Mucosa of descending colon (tissue), 3 donors: ENCODE results near the gene ATP1A3. TPM values are rescaled to one million over a fixed set of nuclear protein-coding genes. Genes with fewer than 3 reads are reported as not detected.
A peak's percentile ranks its signal among the peaks of the same experiment; 100 is the strongest.
"Not testable (repeated sequence)": the region's sequence is repeated elsewhere in the genome, so short reads cannot be mapped to it uniquely, and the experiment has no call there.

ENCODE experiments used
- ATAC-seq: fragments of 200-7000 bp; cut with Tn5 transposase; one replicate; pipeline ENCODE4 v1.9.1; 2020; ENCODE audit warnings: mild to moderate bottlenecking, moderate library complexity
- DNase-seq, 3 donors: peaks; one replicate each; pipeline ENCODE4 v3.0.0-alpha.2; 2020
- H3K36me3 ChIP-seq: fragments of 200-600 bp; one replicate; pipeline ENCODE4 v1.8.0; 2021; ENCODE audit warnings: low read depth, mild to moderate bottlenecking
- H3K4me1 ChIP-seq: fragments of 200-600 bp; one replicate; pipeline ENCODE4 v1.8.0; 2021; ENCODE audit warnings: low read depth, mild to moderate bottlenecking
- H3K4me3 ChIP-seq: fragments of 200-600 bp; one replicate; pipeline ENCODE4 v1.8.0; 2021; ENCODE audit warnings: mild to moderate bottlenecking
- H3K9me3 ChIP-seq: fragments of 200-600 bp; one replicate; pipeline ENCODE4 v1.8.0; 2021; ENCODE audit warnings: mild to moderate bottlenecking
- intact Hi-C, 2 donors: fragments of 100-400 bp; cut with DNase I in 1 of 2; cut with micrococcal nuclease in 1 of 2; formaldehyde crosslinking; loops; one replicate each; pipeline versions ENCODE4 v1.11.0 to v1.11.1; 2022; cut with DNase I, micrococcal nuclease
- total RNA-seq, 3 donors: library from RNA; stranded (reverse); fragmentation: NEBNext Ultra II Directional in 2 of 3; extraction: Animal tissue kit (Norgen Biotek cat#: 25700) in 2 of 3; gene quantifications; one replicate each; pipeline versions ENCODE4 v1.2.1 to v1.2.4, GENCODE V29; 2021 to 2023
- TF ChIP-seq, protein P1 (sequence below): fragments of 200-600 bp; IDR thresholded peaks from one replicate; pipeline ENCODE4 v1.8.0; 2022; ENCODE audit warnings: antibody characterized with exemption, mild to moderate bottlenecking
- donor health status: DM: no; HTN: no; CAD: no; lungs with moderate emphysema.
- donor health status: DM: no; HTN: no; CAD: no.
- donor health status: DM: no; HTN: yes; CAD: no.

The ATP1A3 gene
- total RNA-seq, 3 donors from 2014 or later, result 8.3 TPM; not detected in 2

DNA sequence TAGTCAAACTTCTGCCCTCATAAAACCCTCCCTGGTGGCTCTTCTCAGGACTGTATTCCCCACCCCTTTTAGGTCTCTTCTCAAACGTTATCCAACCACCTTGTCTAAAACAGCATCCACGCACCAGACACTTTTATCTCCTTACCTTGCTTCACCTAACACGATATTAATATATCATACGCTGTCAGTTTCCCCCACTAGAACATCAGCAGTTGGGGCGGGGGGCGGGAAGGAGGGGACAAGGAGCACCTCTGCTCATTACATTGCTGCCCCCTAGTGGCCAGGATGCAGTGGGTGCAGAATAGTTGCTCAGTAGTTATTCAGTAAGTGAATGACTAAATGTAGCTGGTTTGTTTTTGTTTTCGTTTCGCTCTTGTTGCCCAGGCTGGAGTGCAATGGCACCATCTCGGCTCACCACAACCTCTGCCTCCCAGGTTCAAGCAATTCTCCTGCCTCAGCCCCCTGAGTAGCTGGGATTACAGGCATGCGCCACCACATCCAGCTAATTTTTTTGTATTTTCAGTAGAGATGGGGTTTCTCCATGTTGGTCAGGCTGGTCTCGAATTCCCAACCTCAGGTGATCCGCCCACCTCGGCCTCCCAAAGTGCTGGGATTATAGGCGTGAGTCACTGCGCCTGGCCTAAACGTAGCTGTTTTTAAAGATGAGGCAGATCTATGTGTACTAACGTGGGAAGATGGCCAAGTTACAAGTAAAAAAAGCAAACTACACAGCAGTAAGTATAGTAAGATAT lies 40.8 kb upstream of the ATP1A3 start:
- intact Hi-C loops, H3K9me3 ChIP-seq, H3K4me3 ChIP-seq, H3K36me3 ChIP-seq, H3K4me1 ChIP-seq: not testable (repeated sequence)
- ATAC-seq (peak; percentile 88), DNase-seq (peak in 1 of 3 donors; percentile 60)
- TF ChIP-seq, protein P1, sequence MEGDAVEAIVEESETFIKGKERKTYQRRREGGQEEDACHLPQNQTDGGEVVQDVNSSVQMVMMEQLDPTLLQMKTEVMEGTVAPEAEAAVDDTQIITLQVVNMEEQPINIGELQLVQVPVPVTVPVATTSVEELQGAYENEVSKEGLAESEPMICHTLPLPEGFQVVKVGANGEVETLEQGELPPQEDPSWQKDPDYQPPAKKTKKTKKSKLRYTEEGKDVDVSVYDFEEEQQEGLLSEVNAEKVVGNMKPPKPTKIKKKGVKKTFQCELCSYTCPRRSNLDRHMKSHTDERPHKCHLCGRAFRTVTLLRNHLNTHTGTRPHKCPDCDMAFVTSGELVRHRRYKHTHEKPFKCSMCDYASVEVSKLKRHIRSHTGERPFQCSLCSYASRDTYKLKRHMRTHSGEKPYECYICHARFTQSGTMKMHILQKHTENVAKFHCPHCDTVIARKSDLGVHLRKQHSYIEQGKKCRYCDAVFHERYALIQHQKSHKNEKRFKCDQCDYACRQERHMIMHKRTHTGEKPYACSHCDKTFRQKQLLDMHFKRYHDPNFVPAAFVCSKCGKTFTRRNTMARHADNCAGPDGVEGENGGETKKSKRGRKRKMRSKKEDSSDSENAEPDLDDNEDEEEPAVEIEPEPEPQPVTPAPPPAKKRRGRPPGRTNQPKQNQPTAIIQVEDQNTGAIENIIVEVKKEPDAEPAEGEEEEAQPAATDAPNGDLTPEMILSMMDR, result peak; percentile 49

DNA sequence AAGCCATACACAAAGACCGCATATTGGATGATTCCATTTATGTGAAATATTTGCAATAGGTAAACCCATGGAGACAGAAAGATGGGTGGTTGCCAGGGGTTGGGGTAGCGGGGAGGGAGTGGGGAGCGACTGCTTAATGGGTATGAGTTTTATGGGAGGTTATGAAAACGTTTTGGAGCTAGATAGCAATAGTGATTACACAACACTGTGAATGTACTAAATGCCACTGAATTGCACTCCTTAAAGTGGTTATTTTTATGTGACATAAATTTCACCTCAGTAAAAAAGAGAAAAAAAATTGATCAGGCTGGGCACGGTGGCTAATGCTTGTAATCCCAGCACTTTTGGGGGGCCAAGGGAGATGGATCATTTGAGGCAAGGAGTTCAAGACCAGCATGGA lies 39.4 kb upstream of the ATP1A3 start:
- Histone ChIP-seq H3K4me3 (no peak overlapping the region), H3K4me1 (no peaks in the 10 kb centered on the region), H3K36me3 (no peaks in the 10 kb centered on the region), H3K9me3 (no peaks in the 10 kb centered on the region)
- DNase-seq (no peak), ATAC-seq (no peak)
- intact Hi-C loops, result no loop called here
- TF ChIP-seq, protein P1, result no peak

DNA sequence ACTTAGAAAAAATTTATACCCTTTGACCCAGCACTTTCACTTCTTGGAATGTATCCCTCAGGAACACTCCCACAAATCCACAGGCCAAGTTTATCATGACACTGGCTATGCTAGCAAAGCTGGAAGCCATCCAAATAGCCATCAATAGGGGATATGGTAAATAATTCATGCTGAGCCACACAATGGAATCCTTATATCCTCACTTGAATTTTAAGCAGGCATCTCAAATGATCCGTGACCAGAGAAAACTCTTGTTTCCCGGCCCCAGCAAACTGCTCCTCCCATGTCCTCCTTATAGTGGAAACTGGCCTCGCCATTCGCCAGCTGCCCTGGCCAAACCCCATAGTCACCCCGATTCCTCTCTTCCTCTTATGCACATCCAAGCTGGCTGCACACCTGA lies 38.4 kb upstream of the ATP1A3 start:
- no peaks in the 10 kb centered on the region for H3K4me1 ChIP-seq
- ATAC-seq (no peak), DNase-seq (no peak)
- no peak overlapping the region for H3K4me3 ChIP-seq
- no peaks in the 10 kb centered on the region for H3K9me3 ChIP-seq
- no peaks in the 10 kb centered on the region for H3K36me3 ChIP-seq
- TF ChIP-seq, protein P1, result no peak
- intact Hi-C loops, result no loop called here

DNA sequence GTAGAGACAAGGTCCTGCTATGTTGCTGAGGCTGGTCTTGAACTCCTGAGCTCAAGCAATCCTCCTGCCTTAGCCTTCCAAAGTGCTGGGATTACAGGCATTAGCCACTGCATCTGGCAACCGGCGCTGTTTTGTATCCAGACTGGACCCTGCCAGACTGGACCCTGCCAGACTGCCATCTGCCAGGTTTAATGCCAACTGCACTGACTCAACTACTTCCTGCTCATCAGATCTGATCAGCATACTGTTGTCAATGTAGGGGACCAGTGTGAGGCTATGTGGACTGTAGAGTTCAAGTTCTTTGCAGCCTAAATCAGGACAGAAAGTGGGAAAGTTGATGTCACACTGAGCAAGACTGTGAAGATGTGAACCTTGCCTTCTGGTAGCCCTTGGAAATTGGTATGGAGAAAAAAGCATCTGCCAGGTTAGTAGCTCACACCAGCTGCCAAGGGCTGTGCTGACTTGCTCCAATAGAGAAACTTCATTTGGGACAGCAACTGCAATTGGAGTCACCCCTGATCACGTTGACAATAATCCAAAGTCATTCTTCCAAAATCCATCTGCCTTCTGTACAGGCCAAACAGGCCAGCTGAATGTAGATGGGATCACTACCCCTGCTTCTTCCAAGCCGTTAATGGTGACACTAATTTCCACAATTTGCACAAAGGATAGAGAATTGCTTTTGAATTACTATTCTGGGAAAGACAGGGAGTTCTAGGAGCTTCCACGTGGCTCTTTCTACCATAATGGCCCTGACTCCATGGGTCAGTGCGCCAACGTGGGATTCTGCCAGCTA lies 36.8 kb upstream of the ATP1A3 start:
- intact Hi-C loops, result no loop called here
- DNase-seq (no peak), ATAC-seq (no peak)
- H3K4me1 ChIP-seq, result no peaks in the 10 kb centered on the region
- TF ChIP-seq, protein P1, result no peak
- no peaks in the 10 kb centered on the region for H3K9me3 ChIP-seq
- H3K36me3 ChIP-seq, result no peaks in the 10 kb centered on the region
- no peak overlapping the region for H3K4me3 ChIP-seq

DNA sequence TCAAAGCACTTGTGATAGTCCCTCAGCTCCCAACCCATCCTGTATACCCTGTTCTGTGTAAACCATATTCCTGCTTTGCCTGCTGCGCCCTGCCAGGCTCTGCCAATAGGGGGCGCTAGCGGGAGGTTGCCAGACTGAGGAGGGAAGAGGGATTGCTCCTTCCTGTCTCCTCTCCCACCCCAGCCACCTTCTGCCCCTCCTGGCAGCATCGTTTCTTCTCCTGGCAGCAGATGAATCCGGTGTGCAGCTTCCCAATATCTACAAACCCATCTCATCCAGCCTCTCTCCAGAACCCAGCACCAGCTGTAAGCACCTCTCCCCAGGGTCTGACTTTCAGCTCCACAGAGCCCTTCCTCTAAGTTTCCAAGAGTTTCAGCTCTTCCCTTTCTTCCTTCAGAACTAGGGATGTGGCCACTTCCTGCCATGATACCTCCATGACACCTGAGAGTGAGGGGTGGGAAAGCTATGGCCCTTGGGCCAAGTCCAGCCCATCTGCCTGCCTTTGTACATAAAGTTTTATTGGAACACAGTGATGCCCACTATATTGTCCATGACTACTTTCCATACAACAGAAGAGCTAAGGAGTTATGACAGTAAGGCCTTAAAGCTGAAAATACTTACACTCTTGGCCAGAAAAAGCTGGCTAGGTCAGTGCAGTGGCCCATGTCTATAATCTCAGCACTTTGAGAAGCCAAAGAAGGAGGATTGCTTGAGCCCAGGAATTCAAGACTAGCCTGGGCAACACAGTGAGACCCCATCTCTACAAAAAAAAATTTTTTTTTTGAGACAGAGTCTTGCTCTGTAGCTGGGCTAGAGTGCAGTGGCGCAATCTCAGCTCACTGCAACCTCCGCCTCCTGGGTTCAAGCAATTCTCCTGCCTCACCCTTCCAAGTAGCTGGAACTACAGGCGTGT lies 34.5 kb upstream of the ATP1A3 start:
- intact Hi-C loops, result no loop called here

More for the DNA sequence above, 34.5 kb upstream of the ATP1A3 start:
- TF ChIP-seq, protein P1, result no peak
- no peak overlapping the region for H3K4me3 ChIP-seq
- DNase-seq (no peak), ATAC-seq (peak; percentile 42)
- H3K4me1 ChIP-seq, result no peaks in the 10 kb centered on the region
- no peaks in the 10 kb centered on the region for H3K9me3 ChIP-seq
- no peaks in the 10 kb centered on the region for H3K36me3 ChIP-seq
